GM12878 (cell line): ENCODE measurements around the gene COL4A2. TPM values are rescaled to one million over a fixed set of nuclear protein-coding genes. Genes with fewer than 3 reads are reported as not detected.

Experiments
- ATAC-seq: fragments of 200-7000 bp; cut with Tn5 transposase; 3 replicates; pipeline ENCODE4 v1.9.1; 2020; ENCODE audit warnings: mild to moderate bottlenecking, moderate library complexity
- BruUV-seq: library from RNA; stranded (reverse); fragments of 400-500 nt; replicated peaks from 2 replicates; lab custom pipeline; 2021; lab: Mats Ljungman, UMichigan
- CTCF ChIA-PET: fragments of 300-600 bp; sonication (Branson Sonifier 250); formaldehyde crosslinking; extraction: SDS; loops from one replicate; lab custom pipeline; 2021; ENCODE audit warnings: inconsistent platforms; lab: Yijun Ruan, JAX
- POLR2A ChIA-PET: fragments of 350-600 bp; formaldehyde crosslinking; extraction: SDS; loops from one replicate; lab custom pipeline; 2021; ENCODE audit warnings: inconsistent platforms; lab: Charles Lee
- RAD21 ChIA-PET: fragments of 300-600 bp; sonication (Branson Sonifier 250); formaldehyde crosslinking; loops from one replicate; lab custom pipeline; 2023; ENCODE audit warnings: antibody characterized with exemption; ENCODE audit not compliant: unreplicated experiment; lab: Charles Lee
- SMC1A ChIA-PET: fragments of 300-600 bp; sonication (Branson Sonifier 250); formaldehyde crosslinking; loops from one replicate; lab custom pipeline; 2023; ENCODE audit not compliant: unreplicated experiment, uncharacterized antibody; lab: Charles Lee
- DNase-seq: peaks from one replicate; pipeline ENCODE4 v3.0.0-alpha.2; 2011; ENCODE audit warnings: low read depth, low spot score
- FAIRE-seq: peaks from 3 replicates; lab custom pipeline; 2011; peaks lifted over from hg19 to GRCh38; lab: Jason Lieb, UNC
- H2AFZ ChIP-seq: 2 replicates; pipeline ENCODE4 v1.6.0; 2011; ENCODE audit warnings: low read depth, low read length, control low read depth; ENCODE audit not compliant: control insufficient read depth
- H3K27ac ChIP-seq: 2 replicates; pipeline ENCODE4 v1.5.1; 2011; ENCODE audit warnings: control low read depth; ENCODE audit not compliant: control insufficient read depth, insufficient read depth
- H3K27me3 ChIP-seq, 2 experiments: replicated peaks in 1 of 2; 2 replicates each; pipeline versions ENCODE4 v1.6.0 to v1.6.1; 2011; ENCODE audit warnings: low read length in 1 of 2; ENCODE audit not compliant: control insufficient read depth in 2 of 2, insufficient read depth in 2 of 2
- H3K36me3 ChIP-seq, 2 experiments: 2 replicates each; pipeline ENCODE4 v1.5.1; 2011; ENCODE audit warnings: low read length in 1 of 2; ENCODE audit not compliant: control insufficient read depth in 2 of 2, insufficient read depth in 2 of 2
- H3K4me1 ChIP-seq: 2 replicates; pipeline ENCODE4 v1.6.1; 2011; ENCODE audit warnings: mild to moderate bottlenecking, low read length, moderate library complexity, mixed read lengths; ENCODE audit not compliant: control insufficient read depth, insufficient read depth
- H3K4me2 ChIP-seq: 2 replicates; pipeline ENCODE4 v1.6.0; 2011; ENCODE audit warnings: control low read depth; ENCODE audit not compliant: control insufficient read depth, insufficient read depth
- H3K4me3 ChIP-seq: fragments of 200-600 bp; sonication (generic); 2 replicates; pipeline ENCODE4 v1.5.1; 2016
- H3K79me2 ChIP-seq: 2 replicates; pipeline ENCODE4 v1.6.0; 2011; ENCODE audit warnings: low read length; ENCODE audit not compliant: control insufficient read depth, insufficient read depth
- H3K9ac ChIP-seq: 2 replicates; pipeline ENCODE4 v1.8.0; 2011; ENCODE audit warnings: low read length, control low read depth, mixed read lengths; ENCODE audit not compliant: control insufficient read depth, insufficient read depth
- H3K9me3 ChIP-seq: replicated peaks from 3 replicates; pipeline ENCODE4 v1.5.1; 2011; ENCODE audit warnings: mild to moderate bottlenecking, low read length; ENCODE audit not compliant: control insufficient read depth, insufficient read depth
- H4K20me1 ChIP-seq: 2 replicates; pipeline ENCODE4 v1.6.0; 2011; ENCODE audit not compliant: control insufficient read depth, insufficient read depth
- BACH1 ChIP-seq: fragments of 450-650 bp; IDR thresholded peaks from 2 replicates; pipeline ENCODE4 v1.6.1; 2017; ENCODE audit warnings: mild to moderate bottlenecking, borderline replicate concordance
- CHD2 ChIP-seq: IDR thresholded peaks from 2 replicates; pipeline ENCODE4 v1.6.1; 2011; ENCODE audit warnings: low read depth, low read length, improper control_type of control experiment, borderline replicate concordance
- IKZF2 ChIP-seq, 2 experiments: fragments of 450-650 bp; IDR thresholded peaks; 2 replicates each; pipeline ENCODE4 v1.6.1; 2017; ENCODE audit warnings: mild to moderate bottlenecking in 2 of 2, moderate library complexity in 2 of 2
- KDM1A ChIP-seq: fragments of 200-600 bp; sonication (generic); IDR thresholded peaks from 2 replicates; pipeline ENCODE4 v1.6.1; 2016; ENCODE audit warnings: borderline replicate concordance
- MEF2A ChIP-seq: IDR thresholded peaks from 2 replicates; pipeline ENCODE4 v1.6.1; 2011; ENCODE audit warnings: low read depth, mild to moderate bottlenecking, low read length, moderate library complexity; ENCODE audit not compliant: insufficient read depth
- PBX3 ChIP-seq: IDR thresholded peaks from 2 replicates; pipeline ENCODE4 v1.6.1; 2011; ENCODE audit warnings: mild to moderate bottlenecking, low read depth, low read length, moderate library complexity; ENCODE audit not compliant: insufficient replicate concordance
- REST ChIP-seq: IDR thresholded peaks from 2 replicates; pipeline ENCODE4 v1.6.1; 2012; ENCODE audit warnings: mild to moderate bottlenecking, low read depth, low read length
- SIN3A ChIP-seq: IDR thresholded peaks from 2 replicates; pipeline ENCODE4 v1.6.1; 2012; ENCODE audit warnings: low read depth, low read length, improper control_type of control experiment
- STAT1 ChIP-seq: fragments of 450-650 bp; conservative IDR thresholded peaks from 2 replicates; pipeline ENCODE4 v1.6.1; 2014; ENCODE audit warnings: antibody characterized with exemption, mild to moderate bottlenecking
- TARDBP ChIP-seq: IDR thresholded peaks from 2 replicates; pipeline ENCODE4 v1.6.1; 2016; ENCODE audit warnings: borderline replicate concordance
- WRNIP1 ChIP-seq: IDR thresholded peaks from 2 replicates; pipeline ENCODE4 v1.6.1; 2011; ENCODE audit warnings: low read depth, low read length, improper control_type of control experiment, borderline replicate concordance
- YBX1 ChIP-seq: fragments of 450-650 bp; IDR thresholded peaks from 2 replicates; pipeline ENCODE4 v1.6.1; 2016; ENCODE audit warnings: antibody characterized with exemption
- ZNF274 ChIP-seq: IDR thresholded peaks from one replicate; pipeline ENCODE4 v1.8.0; 2011; ENCODE audit not compliant: insufficient read length, insufficient read depth
- WGBS: methylation state at CpG from one replicate; pipeline ENCODE4 v1.1.6; 2016; ENCODE audit warnings: low lambda C conversion rate; ENCODE audit not compliant: insufficient replicate concordance, insufficient coverage; ENCODE audit errors: missing lambda C conversion rate; 5-methylcytosine and 5-hydroxymethylcytosine counted together
- in situ Hi-C: fragments of 300-500 bp; cut with MboI; formaldehyde crosslinking; loops from 9 replicates; pipeline ENCODE4 v1.14.3; 2018; ENCODE audit warnings: mixed read lengths
- intact Hi-C: fragments of 100-400 bp; cut with micrococcal nuclease; formaldehyde crosslinking; loops from one replicate; pipeline ENCODE4 v1.14.2; 2022; ENCODE audit not compliant: unreplicated experiment
- polyA plus RNA-seq, 11 experiments: library from polyadenylated mRNA; depleted of rRNA in 4 of 11; unstranded in 6 of 11; stranded (reverse) in 5 of 11; fragments of >200 nt; fragmentation: Nextera tagmentation in 4 of 11; fragmentation: Illumina TruSeq in 1 of 11; extraction: Ambion mirVana in 4 of 11; extraction: Trizol in 1 of 11; gene quantifications; 1 replicate in 1 of 11; 2 replicates in 10 of 11; pipeline versions ENCODE4 v1.2.1 to v1.2.3, GENCODE V29; 2011 to 2016; ENCODE audit warnings: inconsistent platforms in 2 of 11, missing spikeins in 2 of 11, low read depth in 1 of 11
- total RNA-seq, 4 experiments: library from RNA; depleted of rRNA in 3 of 4; stranded (reverse); fragments of >200 nt in 3 of 4; fragmentation: Illumina TruSeq in 1 of 4; extraction: Trizol in 1 of 4; gene quantifications; 2 replicates each; pipeline versions ENCODE4 v1.2.1 to v1.2.3, GENCODE V29; 2013 to 2021

Gene COL4A2
- total and polyA plus RNA-seq, 10 of the 15 experiments (the other 5 are each of a cell fraction or from before 2014, with no cell fraction given): 0.16 to 1.6 (median 0.62) TPM; not detected in 3

GRCh38 chr13:110297011-110297410, 10.1 kb upstream of the COL4A2 start:
- no peaks in the 10 kb centered on the region for H4K20me1 ChIP-seq
- no peak overlapping the region for H3K4me3 ChIP-seq
- ChIA-PET SMC1A (interaction anchor here (1.0 kb wide), 1 partner anchor 11 kb away, joined by 3 read pairs; the partner anchor contains the start of gene COL4A2), POLR2A (no interaction called here), RAD21 (no interaction called here), CTCF (no interaction called here)
- no peak overlapping the region for H2AFZ ChIP-seq
- no peak overlapping the region for H3K9ac ChIP-seq
- 7% methylated on average over 6 of the region's 6 CpGs for WGBS
- no peaks in the 10 kb centered on the region for H3K36me3 ChIP-seq
- no peaks in the 10 kb centered on the region for H3K79me2 ChIP-seq
- H3K27ac ChIP-seq: no peak overlapping the region
- intact Hi-C loops: no loop called here
- in situ Hi-C loops: no loop called here
- no peaks in the 10 kb centered on the region for H3K9me3 ChIP-seq
- H3K27me3 ChIP-seq: peaks cover 7 to 11% of the 10 kb centered on the region in 2 experiments
- ATAC-seq (no peak), FAIRE-seq (no peak), DNase-seq (no peak)
- H3K4me1 ChIP-seq: no peaks in the 10 kb centered on the region
- no TSS peak for BruUV-seq
- TF ChIP-seq KDM1A (no peak), WRNIP1 (no peak), SIN3A (no peak), PBX3 (no peak), YBX1 (no peak), ZNF274 (no peak), REST (no peak), TARDBP (no peak), CHD2 (no peak), MEF2A (no peak), STAT1 (no peak), BACH1 (no peak), IKZF2 (IDR thresholded peaks at IDR 0.05) (no peak)
- no peak overlapping the region for H3K4me2 ChIP-seq
